HG03460 (cell line): ENCODE data around the gene UNC80.

ENCODE experiments used
- ATAC-seq: cut with Tn5 transposase; IDR thresholded peaks from one replicate; pipeline ENCODE4 v1.9.1; 2021; ENCODE audit not compliant: unreplicated experiment

The UNC80 gene

GRCh38 chr2:209805351-209805750 lies 33.7 kb downstream of the UNC80 start:
- ATAC-seq = no peak

DNA sequence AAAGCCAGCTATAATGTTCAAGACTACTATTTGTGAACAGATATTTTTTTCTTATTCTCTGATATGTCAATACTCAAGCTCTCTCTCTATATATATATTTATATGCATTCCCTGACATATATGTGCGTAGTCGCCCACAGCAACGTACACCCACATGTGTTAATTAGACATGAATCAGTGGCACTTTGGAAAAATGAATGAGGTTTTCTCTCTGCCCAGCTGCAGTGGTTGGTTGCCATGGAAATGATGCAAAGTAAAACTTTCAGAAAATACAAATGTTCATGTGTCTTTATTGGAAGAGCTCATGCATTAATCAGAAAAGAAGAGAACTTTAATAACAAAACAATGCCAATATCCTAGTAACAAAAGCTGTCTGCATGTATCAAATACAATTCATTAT lies 34.7 kb downstream of the UNC80 start:
- no peak for ATAC-seq

DNA sequence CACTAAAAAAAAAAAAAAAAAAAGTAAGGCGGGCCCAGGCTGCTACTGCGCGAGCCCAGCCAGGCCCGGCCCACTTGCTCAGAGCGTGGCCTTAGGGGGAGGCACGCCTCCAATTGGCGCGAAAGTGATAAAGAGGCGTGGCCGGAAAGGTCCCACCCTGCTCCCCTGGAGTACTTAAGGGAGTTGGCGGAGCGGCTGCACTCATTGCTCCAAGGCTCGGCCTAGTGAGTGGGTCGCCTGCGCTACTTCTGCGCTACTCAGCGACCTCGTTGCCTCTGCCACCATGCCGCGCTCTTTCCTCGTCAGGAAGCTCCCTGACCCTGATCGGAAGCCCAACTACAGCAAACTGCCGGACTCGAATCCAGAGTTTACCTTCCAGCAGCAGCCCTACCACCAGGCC lies 36.9 kb downstream of the UNC80 start:
- ATAC-seq = no peak

- no peak for ATAC-seq
Measured at GRCh38 chr2:209809256-209809655, 37.6 kb downstream of the UNC80 start.

DNA sequence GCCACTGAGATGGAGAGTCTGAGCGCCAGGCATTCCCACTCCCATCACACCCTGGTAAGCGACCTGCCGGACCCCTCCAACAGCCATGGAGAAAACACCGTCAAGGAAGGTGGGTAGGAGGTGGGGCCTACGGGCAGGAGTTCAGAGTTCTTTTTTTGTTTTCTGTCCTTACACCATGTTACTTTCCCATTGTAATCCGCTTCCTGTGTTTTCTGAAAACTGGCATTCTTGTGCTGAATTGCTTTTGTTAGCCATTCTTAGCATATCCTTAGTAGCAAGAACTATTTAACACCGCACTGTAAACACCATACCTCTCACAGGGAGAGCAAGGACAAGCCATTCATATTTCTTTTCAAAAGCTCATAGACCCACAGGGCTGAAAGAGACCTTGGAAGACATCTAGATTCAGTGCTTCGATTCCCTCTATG lies 46.2 kb downstream of the UNC80 start:
- no peak for ATAC-seq

DNA sequence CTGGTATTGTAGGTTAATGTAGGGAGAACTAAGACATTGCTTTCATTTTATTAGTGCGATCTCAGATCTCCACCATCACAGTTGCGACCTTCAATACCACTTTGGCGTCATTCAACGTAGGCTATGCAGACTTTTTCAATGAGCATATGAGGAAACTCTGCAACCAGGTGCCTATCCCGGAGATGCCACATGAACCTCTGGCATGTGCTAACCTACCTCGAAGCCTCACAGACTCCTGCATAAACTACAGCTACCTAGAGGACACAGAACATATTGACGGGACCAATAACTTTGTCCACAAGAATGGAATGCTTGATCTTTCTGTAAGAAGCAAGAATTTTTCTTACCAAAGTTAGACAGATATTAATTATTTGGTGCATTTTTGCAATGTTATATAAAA lies 47.3 kb downstream of the UNC80 start:
- ATAC-seq = no peak

DNA sequence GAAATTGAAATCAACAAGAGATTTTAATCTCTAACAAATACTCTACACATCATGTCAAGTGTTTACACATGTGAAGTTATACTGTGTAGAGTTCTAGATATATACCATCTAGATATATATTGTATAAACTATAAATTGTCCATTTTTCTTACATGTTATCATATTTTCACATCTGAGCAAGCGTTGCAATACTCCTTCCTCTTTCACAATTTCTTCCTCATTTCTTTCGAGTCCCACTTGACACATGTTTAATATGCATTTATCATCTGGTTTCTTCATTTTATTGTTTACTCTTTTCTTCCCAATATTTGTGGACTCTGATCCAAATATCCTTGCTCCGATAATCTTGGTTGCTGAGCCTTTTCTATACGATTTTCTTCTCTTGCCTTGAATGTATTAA lies 50.2 kb downstream of the UNC80 start:
- ATAC-seq = no peak

GRCh38 chr2:209823484-209823883 lies 51.9 kb downstream of the UNC80 start:
- no peak for ATAC-seq

GRCh38 chr2:209824391-209824790 lies 52.8 kb downstream of the UNC80 start:
- no peak for ATAC-seq

DNA sequence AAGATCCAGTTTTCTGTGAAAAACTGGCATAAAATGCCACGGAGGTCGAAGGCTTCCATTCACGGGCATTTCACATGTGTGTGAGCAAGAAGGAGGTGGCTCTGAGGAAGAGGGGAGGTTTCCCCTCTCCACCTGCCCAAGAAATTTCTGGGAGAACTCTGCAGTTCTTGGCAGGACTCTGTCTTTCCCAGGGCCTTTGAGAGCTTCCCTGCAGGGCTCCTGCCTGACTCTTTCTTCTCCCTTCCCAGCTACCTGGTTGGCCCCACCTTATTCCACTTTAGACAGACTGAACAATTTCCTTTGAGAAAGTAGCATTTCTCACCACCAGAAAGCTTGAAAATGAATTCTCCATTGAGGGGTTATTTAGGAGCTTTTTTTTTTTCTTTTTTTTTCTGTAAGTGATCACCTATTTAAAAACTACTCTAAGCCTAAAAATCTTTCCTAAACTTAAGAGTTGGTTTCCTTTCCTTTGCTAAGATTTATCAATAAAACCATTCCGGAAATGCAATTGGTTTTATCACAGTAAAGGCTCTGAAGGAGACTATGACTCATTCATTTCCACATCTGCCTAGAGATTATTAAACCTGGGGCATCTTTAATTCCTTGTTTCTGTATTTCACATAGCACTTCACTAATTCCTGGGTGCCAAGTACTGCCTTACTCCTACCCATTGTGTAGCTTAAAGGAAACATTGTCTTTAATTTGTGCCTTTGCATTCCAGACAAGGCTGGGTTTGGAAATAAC lies 59.3 kb downstream of the UNC80 start:
- ATAC-seq = no peak

DNA sequence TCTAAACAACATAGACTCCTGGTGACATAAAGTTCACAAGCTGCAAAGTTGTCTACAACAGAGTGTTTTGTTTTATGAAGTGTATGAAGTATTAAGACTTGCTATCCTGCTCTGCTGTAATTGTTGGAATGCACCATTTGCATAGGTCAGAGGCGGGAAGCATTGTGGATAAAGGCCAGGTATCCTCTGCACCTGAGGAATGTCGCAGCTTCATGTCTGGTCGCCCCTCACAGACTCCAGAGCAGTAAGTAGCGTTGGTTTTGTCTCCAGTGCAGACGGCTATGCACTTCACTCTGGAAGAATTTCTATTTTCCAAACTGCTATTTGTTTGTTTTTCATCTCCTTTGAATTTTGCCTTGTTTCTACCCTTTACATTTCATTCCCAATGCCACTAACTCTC lies 63.1 kb downstream of the UNC80 start:
- no peak for ATAC-seq

- no peak for ATAC-seq
Measured at GRCh38 chr2:209840434-209840833, 68.8 kb downstream of the UNC80 start.

DNA sequence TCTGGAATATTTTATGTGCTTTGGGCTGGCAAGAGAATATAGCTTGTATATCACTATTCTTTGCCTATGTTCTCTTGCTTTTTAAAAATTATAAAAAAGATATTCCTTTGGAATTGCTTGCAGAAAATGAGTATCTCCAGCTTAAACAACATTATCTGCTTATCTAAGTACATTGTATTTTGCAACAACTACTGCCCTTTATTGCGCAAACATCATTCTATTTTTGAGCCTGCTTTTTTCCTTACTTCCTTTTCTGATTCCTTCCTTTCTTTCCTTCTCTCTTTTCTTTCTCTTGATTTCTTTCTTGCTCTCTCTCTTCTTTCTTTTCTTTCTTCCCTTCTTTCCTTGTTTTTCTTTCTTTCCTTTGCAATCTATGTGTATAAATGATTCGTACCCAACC lies 74.0 kb downstream of the UNC80 start:
- no peak for ATAC-seq

GRCh38 chr2:209864716-209865295 lies 93.2 kb downstream of the UNC80 start:
- ATAC-seq = no peak

DNA sequence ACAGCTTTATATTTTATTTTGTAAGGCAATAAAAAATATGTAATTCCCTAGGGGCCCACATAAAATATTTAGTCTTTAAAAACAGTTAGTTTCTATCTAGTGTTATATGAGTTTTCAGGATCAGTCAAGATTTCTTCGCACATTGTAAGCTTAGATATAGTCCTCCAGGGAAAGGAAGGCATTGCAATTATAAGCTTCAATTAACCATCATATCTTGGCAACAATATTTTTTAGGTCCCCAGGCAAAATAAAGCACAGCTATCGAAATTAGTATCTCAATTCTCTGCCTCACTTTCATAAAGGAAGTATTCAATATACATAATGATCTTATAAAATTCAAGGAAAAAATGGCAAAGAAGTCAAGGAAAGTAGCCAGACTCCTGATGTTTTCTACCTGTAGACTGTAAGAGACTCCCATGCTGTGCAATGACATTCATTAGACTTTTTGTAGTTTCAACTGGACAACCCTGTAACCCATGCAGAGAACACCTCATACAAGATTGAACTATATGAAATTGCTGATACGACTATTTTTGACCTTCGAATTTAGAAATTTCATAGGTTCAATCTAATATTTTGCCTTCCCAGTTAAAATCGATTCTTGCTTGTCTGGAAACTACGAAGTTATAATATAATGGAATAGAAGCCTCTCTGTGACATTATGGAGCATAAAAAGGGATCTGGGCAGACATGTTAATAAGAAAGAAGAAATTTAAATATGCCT lies 96.8 kb downstream of the UNC80 start:
- ATAC-seq = no peak

- no peak for ATAC-seq
Measured at GRCh38 chr2:209870067-209870466, 98.4 kb downstream of the UNC80 start.

- ATAC-seq = no peak
Measured at GRCh38 chr2:209872675-209873074, 101.0 kb downstream of the UNC80 start.

DNA sequence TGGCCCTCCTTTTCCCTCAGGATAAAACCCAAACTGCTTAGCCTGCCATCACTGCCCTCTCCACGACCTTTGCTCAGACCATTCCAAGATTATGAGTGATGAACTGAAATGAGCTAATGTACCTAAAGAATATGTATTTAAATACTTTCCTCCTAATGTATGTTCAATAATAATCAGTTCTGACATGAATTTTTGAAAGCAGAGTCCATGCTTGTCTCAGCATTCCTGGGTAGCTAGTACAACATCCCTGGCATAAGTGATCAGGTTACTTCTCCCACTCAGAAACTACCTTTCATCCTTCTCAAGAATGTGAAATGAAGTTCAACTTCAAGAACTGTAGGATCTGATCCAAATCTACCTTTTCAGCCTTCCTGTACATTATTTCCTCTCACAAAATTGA lies 103.6 kb downstream of the UNC80 start:
- ATAC-seq = no peak

- ATAC-seq = no peak
Measured at GRCh38 chr2:209876211-209876610, 104.6 kb downstream of the UNC80 start.

- ATAC-seq = no peak
Measured at GRCh38 chr2:209878701-209879100, 107.1 kb downstream of the UNC80 start.

GRCh38 chr2:209900638-209901037 lies 129.0 kb downstream of the UNC80 start:
- ATAC-seq = no peak

DNA sequence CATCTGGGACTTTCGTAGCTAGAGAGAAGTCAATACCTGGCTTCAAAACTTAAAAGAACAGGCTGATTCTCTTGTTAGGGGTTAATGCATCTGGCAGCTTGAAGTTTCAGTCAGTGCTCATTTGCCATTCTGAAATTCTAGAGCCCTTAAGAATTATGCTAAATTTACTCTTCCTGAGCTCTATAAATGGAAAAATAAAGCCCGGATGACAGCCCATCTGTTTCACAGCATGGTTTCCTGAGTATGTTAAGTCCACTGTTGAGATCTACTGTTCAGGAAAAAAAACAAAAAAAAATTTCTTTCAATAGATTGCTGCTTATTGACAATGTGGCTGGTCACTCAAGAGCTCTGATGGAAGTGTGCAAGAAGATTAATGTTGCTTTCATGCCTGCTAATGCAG lies 129.5 kb downstream of the UNC80 start:
- no peak for ATAC-seq
